Measurements from ENCODE around the gene ARMS2.

The ARMS2 gene

DNA sequence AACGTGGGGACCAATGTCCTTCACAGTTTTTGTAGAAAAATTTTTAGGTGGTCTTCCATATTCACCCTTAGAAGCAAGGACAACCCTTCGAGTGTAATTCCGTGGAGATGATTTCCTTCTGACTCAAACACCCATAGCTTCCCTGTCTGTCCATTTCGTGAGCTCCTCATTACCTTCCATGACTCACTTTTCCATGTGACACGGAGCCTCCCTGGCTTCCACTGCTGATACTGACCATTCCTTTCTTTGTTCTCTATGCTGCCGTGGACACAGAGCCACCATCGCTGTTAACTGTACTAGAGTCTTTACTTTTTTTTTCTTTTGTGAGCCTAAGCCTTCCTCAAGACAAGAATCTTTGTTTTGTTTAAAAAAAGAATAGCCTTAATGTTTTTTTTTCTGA, 12.5 kb upstream of the ARMS2 start:
- TF ChIP-seq ZFX (IDR thresholded peaks at IDR 0.05), result no peak
- TF ChIP-seq, protein P1, sequence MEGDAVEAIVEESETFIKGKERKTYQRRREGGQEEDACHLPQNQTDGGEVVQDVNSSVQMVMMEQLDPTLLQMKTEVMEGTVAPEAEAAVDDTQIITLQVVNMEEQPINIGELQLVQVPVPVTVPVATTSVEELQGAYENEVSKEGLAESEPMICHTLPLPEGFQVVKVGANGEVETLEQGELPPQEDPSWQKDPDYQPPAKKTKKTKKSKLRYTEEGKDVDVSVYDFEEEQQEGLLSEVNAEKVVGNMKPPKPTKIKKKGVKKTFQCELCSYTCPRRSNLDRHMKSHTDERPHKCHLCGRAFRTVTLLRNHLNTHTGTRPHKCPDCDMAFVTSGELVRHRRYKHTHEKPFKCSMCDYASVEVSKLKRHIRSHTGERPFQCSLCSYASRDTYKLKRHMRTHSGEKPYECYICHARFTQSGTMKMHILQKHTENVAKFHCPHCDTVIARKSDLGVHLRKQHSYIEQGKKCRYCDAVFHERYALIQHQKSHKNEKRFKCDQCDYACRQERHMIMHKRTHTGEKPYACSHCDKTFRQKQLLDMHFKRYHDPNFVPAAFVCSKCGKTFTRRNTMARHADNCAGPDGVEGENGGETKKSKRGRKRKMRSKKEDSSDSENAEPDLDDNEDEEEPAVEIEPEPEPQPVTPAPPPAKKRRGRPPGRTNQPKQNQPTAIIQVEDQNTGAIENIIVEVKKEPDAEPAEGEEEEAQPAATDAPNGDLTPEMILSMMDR (conservative IDR thresholded peaks at IDR 0.05), result no peak
- H3K27ac ChIP-seq, result no peak overlapping the region

DNA sequence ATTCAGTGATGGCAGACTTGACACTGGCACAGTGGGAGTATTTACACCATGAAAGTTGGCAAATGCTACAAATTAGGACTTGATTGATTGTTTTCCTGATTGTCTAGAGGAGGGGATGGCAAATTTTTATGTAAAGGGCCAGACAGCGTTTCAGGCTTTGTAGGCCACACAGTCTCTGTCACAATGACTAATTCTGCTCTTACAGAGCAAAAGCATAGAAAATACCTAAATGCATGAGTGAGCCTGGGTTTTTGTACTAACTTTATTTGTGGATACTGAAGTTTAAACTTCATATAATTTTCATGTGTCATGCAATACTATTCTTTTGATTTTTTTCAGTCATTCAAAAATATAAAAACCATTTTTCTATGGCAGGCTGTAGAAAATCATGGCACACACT, 9.0 kb upstream of the ARMS2 start:
- no peak for TF ChIP-seq ZFX (IDR thresholded peaks at IDR 0.05)
- TF ChIP-seq, protein P1 (conservative IDR thresholded peaks at IDR 0.05), result no peak
- H3K27ac ChIP-seq, result no peak overlapping the region

DNA sequence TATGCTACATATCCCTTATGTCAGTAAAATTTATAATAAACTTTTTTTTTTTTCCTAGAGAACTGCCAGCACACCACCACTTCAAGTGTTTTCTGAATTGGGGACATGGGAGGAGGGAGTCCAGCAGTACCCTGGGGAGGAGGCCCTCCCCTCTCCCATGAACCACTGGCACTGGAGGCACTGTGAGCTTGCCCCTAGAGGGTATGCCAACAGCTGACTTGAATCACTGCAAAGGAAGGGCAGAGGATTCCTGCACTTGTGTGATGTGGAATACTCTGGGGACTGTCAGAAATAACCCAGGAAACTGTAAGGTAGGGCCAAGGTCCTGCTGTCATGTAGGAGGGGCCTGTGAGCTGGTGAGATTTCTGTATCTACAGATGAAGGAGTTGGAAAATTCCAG, 8.5 kb upstream of the ARMS2 start:
- no peak overlapping the region for H3K27ac ChIP-seq
- no peak for TF ChIP-seq ZFX (IDR thresholded peaks at IDR 0.05)
- TF ChIP-seq, protein P1 (conservative IDR thresholded peaks at IDR 0.05), result no peak

DNA sequence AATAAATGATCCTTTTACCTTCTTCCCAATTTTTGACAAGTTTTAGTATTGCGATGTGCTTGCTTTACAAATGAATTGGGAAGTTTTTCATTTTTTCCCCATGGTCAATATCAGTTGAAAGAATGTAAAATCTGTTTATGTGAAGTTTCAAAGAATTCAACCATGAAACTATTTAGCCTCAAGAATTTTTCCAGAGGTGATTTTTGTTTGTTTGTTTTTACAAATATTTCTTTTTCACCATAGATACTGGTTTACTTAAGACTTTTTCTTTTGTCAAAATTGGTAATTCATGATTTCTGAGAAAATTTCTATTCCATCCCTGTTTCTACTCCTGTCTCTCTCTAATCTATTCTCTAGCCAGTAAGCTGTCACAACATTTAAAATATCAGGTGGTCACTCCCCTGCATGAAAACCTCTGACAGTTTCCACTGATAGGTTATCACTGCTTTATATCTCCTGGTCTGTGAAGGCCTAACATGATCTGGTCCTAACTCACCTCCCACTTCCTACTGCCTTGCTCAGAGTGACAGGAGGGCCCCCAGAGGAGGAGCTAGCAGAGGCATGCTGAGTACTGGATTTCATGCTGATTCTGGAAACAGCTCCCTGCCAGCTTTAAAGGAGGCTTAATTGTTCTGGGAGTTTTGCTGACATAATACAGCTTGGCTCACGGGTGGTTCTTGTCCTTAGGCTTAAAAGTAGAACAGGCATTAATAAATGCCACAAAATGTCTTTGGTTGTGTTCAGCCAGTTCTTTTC, 7.6 kb upstream of the ARMS2 start:
- no peak for TF ChIP-seq ZFX (IDR thresholded peaks at IDR 0.05)
- TF ChIP-seq, protein P1 (conservative IDR thresholded peaks at IDR 0.05), result no peak
- H3K27ac ChIP-seq, result no peak overlapping the region

- H3K27ac ChIP-seq, result no peak overlapping the region
- no peak for TF ChIP-seq ZFX (IDR thresholded peaks at IDR 0.05)
- TF ChIP-seq, protein P1 (conservative IDR thresholded peaks at IDR 0.05), result no peak
These were observed 5.9 kb upstream of the ARMS2 start for GRCh38 chr10:122448600-122448999.

DNA sequence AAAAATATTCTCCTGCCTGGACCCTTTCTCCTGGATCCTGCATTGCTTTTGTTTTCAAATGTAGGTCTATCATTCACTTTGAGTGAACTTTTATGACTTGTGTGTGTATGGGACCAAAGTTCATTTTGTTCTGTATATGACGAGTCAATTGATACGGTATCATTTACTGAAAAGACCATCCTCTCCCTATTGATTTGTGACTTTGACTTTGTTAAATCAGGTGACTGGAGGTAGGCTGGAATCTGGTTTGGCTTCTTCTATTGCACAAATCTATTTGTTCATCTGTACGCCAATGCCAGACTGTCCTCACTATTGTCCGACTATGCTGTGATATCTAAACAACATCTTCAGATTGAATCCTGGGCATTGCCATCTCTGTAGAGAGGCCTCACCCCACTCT, 5.3 kb upstream of the ARMS2 start:
- no peak for TF ChIP-seq ZFX (IDR thresholded peaks at IDR 0.05)
- TF ChIP-seq, protein P1 (conservative IDR thresholded peaks at IDR 0.05), result no peak
- no peak overlapping the region for H3K27ac ChIP-seq

- TF ChIP-seq, protein P1 (conservative IDR thresholded peaks at IDR 0.05), result no peak
- no peak for TF ChIP-seq ZFX (IDR thresholded peaks at IDR 0.05)
- no peak overlapping the region for H3K27ac ChIP-seq
These were observed 4.0 kb upstream of the ARMS2 start for GRCh38 chr10:122450353-122450990.
